Upper lobe of left lung (tissue), 6 donors: ENCODE measurements around the gene CLEC14A. TPM values are rescaled to one million over a fixed set of nuclear protein-coding genes. Genes with fewer than 3 reads are reported as not detected.

ENCODE experiments used
- ATAC-seq, 2 donors: fragments of 200-7000 bp; cut with Tn5 transposase; one replicate each; pipeline ENCODE4 v1.9.1; 2022; ENCODE audit warnings: mild to moderate bottlenecking in 2 of 2, moderate library complexity in 2 of 2; ENCODE audit not compliant: low FRiP score in 2 of 2
- DNase-seq, 2 donors: peaks; one replicate each; pipeline ENCODE4 v3.0.0-alpha.2; 2019 to 2020
- H3K27ac ChIP-seq, 4 donors: fragments of 200-600 bp; sonication (generic); one replicate each; pipeline ENCODE4 v1.5.1; 2016 to 2019
- H3K27me3 ChIP-seq, 4 donors: fragments of 200-600 bp; sonication (generic); one replicate each; pipeline ENCODE4 v1.5.1; 2017 to 2019
- H3K36me3 ChIP-seq, 4 donors: fragments of 200-600 bp; sonication (generic); one replicate each; pipeline ENCODE4 v1.5.1; 2016 to 2019
- H3K4me1 ChIP-seq, 4 donors: fragments of 200-600 bp; sonication (generic); one replicate each; pipeline ENCODE4 v1.5.1; 2018 to 2019
- H3K4me3 ChIP-seq, 4 donors: fragments of 200-600 bp; sonication (generic); one replicate each; pipeline ENCODE4 v1.5.1; 2017 to 2019; ENCODE audit warnings: mild to moderate bottlenecking in 2 of 4, moderate library complexity in 1 of 4
- H3K9me3 ChIP-seq, 4 donors: fragments of 200-600 bp; sonication (generic); one replicate each; pipeline ENCODE4 v1.5.1; 2018 to 2019
- CTCF ChIP-seq, 6 experiments: fragments of 450-650 bp in 4 of 6; fragments of 200-600 bp in 2 of 6; sonication (generic) in 2 of 6; IDR thresholded peaks; one replicate each; pipeline ENCODE4 v1.5.1; 2016 to 2019; ENCODE audit warnings: antibody characterized with exemption in 6 of 6
- EP300 ChIP-seq, 4 donors: sonication (generic); formaldehyde crosslinking; IDR thresholded peaks; one replicate each; pipeline ENCODE4 v1.5.1; 2017; ENCODE audit warnings: antibody characterized with exemption in 4 of 4, control low read depth in 2 of 4
- POLR2A ChIP-seq, 4 donors: fragments of 450-650 bp; IDR thresholded peaks; one replicate each; pipeline ENCODE4 v1.5.1; 2016 to 2017; ENCODE audit warnings: antibody characterized with exemption in 4 of 4, mild to moderate bottlenecking in 2 of 4
- POLR2AphosphoS5 ChIP-seq, 2 donors: sonication (generic); formaldehyde crosslinking; IDR thresholded peaks; one replicate each; pipeline ENCODE4 v1.5.1; 2017; ENCODE audit warnings: antibody characterized with exemption in 2 of 2
- WGBS, 2 donors: methylation state at CpG; one replicate each; pipeline ENCODE4 v1.1.5; 2017 to 2018; 5-methylcytosine and 5-hydroxymethylcytosine counted together
- total RNA-seq, 6 donors: library from RNA; depleted of rRNA in 4 of 6; stranded (reverse); fragments of >200 nt in 4 of 6; gene quantifications; one replicate each; pipeline versions ENCODE4 v1.1.0 to v1.2.1, GENCODE V29; 2016 to 2021
- donor health status: DM: no; HTN: no; CAD: no; lungs with moderate emphysema.
- donor health status: DM: no; HTN: yes; CAD: no; lungs with severe emphysema.

CLEC14A gene
- total RNA-seq: 100 to 1,000 TPM in 1 of 6 donors, 10 to 100 TPM in 5; 27.2 to 121 (median 53.3) TPM

GRCh38 chr14:38255673-38256532 lies at the start of gene CLEC14A:
Gene CLEC14A, minus strand, starts transcription at chr14:38256093. Its CDS starts 71 bp downstream, at chr14:38256022.
- peak within 1 kb of the TSS; percentile 36 to 61 (median 46) for H3K4me3 ChIP-seq
- ATAC-seq (peak; percentile 68 to 80), DNase-seq (peak in 1 of 2 donors; percentile 85)
- H3K4me1 ChIP-seq: peaks cover 0 to 11% (median 4%) of the 10 kb centered on the region in 4 donors
- TF ChIP-seq CTCF (IDR thresholded peaks at IDR 0.05) (peak in 1 of 6 experiments; percentile 2), POLR2AphosphoS5 (IDR thresholded peaks at IDR 0.05) (peak; percentile 39 to 52), EP300 (IDR thresholded peaks at IDR 0.05) (peak in 2 of 4 donors; percentile 37 to 61), POLR2A (IDR thresholded peaks at IDR 0.05) (peak in 1 of 4 donors; percentile 45)
- no peaks in the 10 kb centered on the region for H3K9me3 ChIP-seq
- peak within 1 kb of the TSS; percentile 90 to 97 (median 92) for H3K27ac ChIP-seq
- H3K36me3 ChIP-seq: no peaks in the 10 kb centered on the region
- WGBS, 2 donors: 14 to 42% methylated on average over 11 to 40 of the region's 68 CpGs
- peaks cover 0 to 10% (median 4%) of the 10 kb centered on the region in 4 donors for H3K27me3 ChIP-seq

GRCh38 chr14:38302966-38303365 lies 47.1 kb upstream of the CLEC14A start:
- no peak for TF ChIP-seq EP300 (IDR thresholded peaks at IDR 0.05)
- no peak for TF ChIP-seq POLR2A (IDR thresholded peaks at IDR 0.05)
- no peak for TF ChIP-seq POLR2AphosphoS5 (IDR thresholded peaks at IDR 0.05)
- no peak for TF ChIP-seq CTCF (IDR thresholded peaks at IDR 0.05)
- Histone ChIP-seq H3K36me3 (no peaks in the 10 kb centered on the region), H3K27ac (no peak overlapping the region), H3K9me3 (peaks cover 0 to 4% (median 0%) of the 10 kb centered on the region in 4 donors), H3K27me3 (no peaks in the 10 kb centered on the region), H3K4me3 (no peak overlapping the region), H3K4me1 (no peaks in the 10 kb centered on the region)
- ATAC-seq (no peak), DNase-seq (no peak)
- 95 to 100% methylated on average over 1 of the region's 1 CpG for WGBS, 2 donors

- Histone ChIP-seq H3K27ac (no peak overlapping the region), H3K4me3 (no peak overlapping the region), H3K9me3 (peaks cover 0 to 4% (median 0%) of the 10 kb centered on the region in 4 donors), H3K27me3 (no peaks in the 10 kb centered on the region), H3K4me1 (no peaks in the 10 kb centered on the region), H3K36me3 (no peaks in the 10 kb centered on the region)
- 97 to 100% methylated on average over 2 of the region's 2 CpGs for WGBS, 2 donors
- no peak for ATAC-seq
- DNase-seq: peak in 1 of 2 donors; percentile 1
- TF ChIP-seq CTCF (IDR thresholded peaks at IDR 0.05) (no peak), POLR2A (IDR thresholded peaks at IDR 0.05) (no peak), POLR2AphosphoS5 (IDR thresholded peaks at IDR 0.05) (no peak), EP300 (IDR thresholded peaks at IDR 0.05) (no peak)
Measured at GRCh38 chr14:38302034-38302433, 46.1 kb upstream of the CLEC14A start.

- no peak for ATAC-seq
- Histone ChIP-seq H3K9me3 (no peaks in the 10 kb centered on the region), H3K4me1 (no peaks in the 10 kb centered on the region), H3K36me3 (no peaks in the 10 kb centered on the region), H3K27ac (no peak overlapping the region), H3K4me3 (no peak overlapping the region), H3K27me3 (no peaks in the 10 kb centered on the region)
- no peak for TF ChIP-seq CTCF (IDR thresholded peaks at IDR 0.05)
- TF ChIP-seq EP300 (IDR thresholded peaks at IDR 0.05): no peak
- TF ChIP-seq POLR2AphosphoS5 (IDR thresholded peaks at IDR 0.05): no peak
- TF ChIP-seq POLR2A (IDR thresholded peaks at IDR 0.05): no peak
- no peak for DNase-seq
- 49 to 90% methylated on average over 1 of the region's 1 CpG for WGBS, 2 donors
Measured at GRCh38 chr14:38297681-38298080, 41.8 kb upstream of the CLEC14A start.
